Measurements from ENCODE around the gene JPH2.
"Not testable (repeated sequence)": the region's sequence is repeated elsewhere in the genome, so short reads cannot be mapped to it uniquely, and the experiment has no call there.

Gene JPH2

GRCh38 chr20:44190197-44190852, 3.3 kb upstream of the JPH2 start:
- TF ChIP-seq, protein P1, sequence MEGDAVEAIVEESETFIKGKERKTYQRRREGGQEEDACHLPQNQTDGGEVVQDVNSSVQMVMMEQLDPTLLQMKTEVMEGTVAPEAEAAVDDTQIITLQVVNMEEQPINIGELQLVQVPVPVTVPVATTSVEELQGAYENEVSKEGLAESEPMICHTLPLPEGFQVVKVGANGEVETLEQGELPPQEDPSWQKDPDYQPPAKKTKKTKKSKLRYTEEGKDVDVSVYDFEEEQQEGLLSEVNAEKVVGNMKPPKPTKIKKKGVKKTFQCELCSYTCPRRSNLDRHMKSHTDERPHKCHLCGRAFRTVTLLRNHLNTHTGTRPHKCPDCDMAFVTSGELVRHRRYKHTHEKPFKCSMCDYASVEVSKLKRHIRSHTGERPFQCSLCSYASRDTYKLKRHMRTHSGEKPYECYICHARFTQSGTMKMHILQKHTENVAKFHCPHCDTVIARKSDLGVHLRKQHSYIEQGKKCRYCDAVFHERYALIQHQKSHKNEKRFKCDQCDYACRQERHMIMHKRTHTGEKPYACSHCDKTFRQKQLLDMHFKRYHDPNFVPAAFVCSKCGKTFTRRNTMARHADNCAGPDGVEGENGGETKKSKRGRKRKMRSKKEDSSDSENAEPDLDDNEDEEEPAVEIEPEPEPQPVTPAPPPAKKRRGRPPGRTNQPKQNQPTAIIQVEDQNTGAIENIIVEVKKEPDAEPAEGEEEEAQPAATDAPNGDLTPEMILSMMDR (IDR thresholded peaks at IDR 0.05; ENCODE audit: low read depth, low read length, missing control alignments) = peak; percentile 83
- in situ Hi-C loops (cut with HindIII; ENCODE audit: low pct_ligation_motif_present, low sequenced_read_pairs); H3K27ac ChIP-seq; H3K27me3 ChIP-seq (replicated peaks); H3K36me3 ChIP-seq (replicated peaks); H3K4me3 ChIP-seq (ENCODE audit: low read depth, low read length): not testable (repeated sequence)
- peak; percentile 70 for DNase-seq

- DNase-seq = no peak
- Histone ChIP-seq H3K4me3 (ENCODE audit: low read depth, low read length) (no peak overlapping the region), H3K27ac (no peak overlapping the region), H3K27me3 (replicated peaks) (no peaks in the 10 kb centered on the region), H3K36me3 (replicated peaks) (no peaks in the 10 kb centered on the region)
- in situ Hi-C loops (cut with HindIII; ENCODE audit: low pct_ligation_motif_present, low sequenced_read_pairs) = no loop called here
- TF ChIP-seq, protein P1 (IDR thresholded peaks at IDR 0.05; ENCODE audit: low read depth, low read length, missing control alignments) = no peak
Observed at GRCh38 chr20:44188752-44189151, 1.8 kb upstream of the JPH2 start.

GRCh38 chr20:44187772-44188709, 1.1 kb upstream of the JPH2 start:
- Histone ChIP-seq H3K4me3 (ENCODE audit: low read depth, low read length) (peak overlapping the region; percentile 46), H3K36me3 (replicated peaks) (no peaks in the 10 kb centered on the region), H3K27me3 (replicated peaks) (no peaks in the 10 kb centered on the region), H3K27ac (no peak overlapping the region)
- TF ChIP-seq, protein P1 (IDR thresholded peaks at IDR 0.05; ENCODE audit: low read depth, low read length, missing control alignments) = no peak
- no peak for DNase-seq
- in situ Hi-C loops (cut with HindIII; ENCODE audit: low pct_ligation_motif_present, low sequenced_read_pairs) = no loop called here

DNA sequence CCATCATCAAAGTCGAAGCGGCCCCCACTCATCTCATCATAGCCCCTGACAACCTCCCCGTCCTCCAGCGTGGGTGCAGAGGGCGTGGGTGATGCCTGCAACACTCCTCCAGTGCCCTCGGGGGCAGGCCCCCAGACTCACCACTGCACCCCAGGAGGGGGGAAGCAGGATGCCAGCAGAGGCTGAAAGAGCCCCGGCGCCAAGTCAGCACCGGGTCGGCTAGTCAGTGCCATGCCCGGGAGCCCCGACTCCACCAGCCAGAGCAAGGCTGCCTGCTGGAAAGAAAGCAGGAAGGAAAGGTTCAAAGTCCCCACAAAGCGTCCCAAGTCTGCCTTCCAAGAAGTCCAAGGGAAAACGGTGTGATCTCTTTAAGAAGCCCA, 324 bp downstream of the JPH2 start:
- TF ChIP-seq, protein P1 (IDR thresholded peaks at IDR 0.05; ENCODE audit: low read depth, low read length, missing control alignments) = no peak
- Histone ChIP-seq H3K27me3 (replicated peaks) (no peaks in the 10 kb centered on the region), H3K4me3 (ENCODE audit: low read depth, low read length) (peak overlapping the region; percentile 46), H3K27ac (no peak overlapping the region), H3K36me3 (replicated peaks) (no peaks in the 10 kb centered on the region)
- DNase-seq = no peak
- in situ Hi-C loops (cut with HindIII; ENCODE audit: low pct_ligation_motif_present, low sequenced_read_pairs) = no loop called here

GRCh38 chr20:44186201-44186600, 787 bp downstream of the JPH2 start:
- Histone ChIP-seq H3K36me3 (replicated peaks) (no peaks in the 10 kb centered on the region), H3K27ac (no peak overlapping the region), H3K27me3 (replicated peaks) (no peaks in the 10 kb centered on the region), H3K4me3 (ENCODE audit: low read depth, low read length) (no peak overlapping the region)
- in situ Hi-C loops (cut with HindIII; ENCODE audit: low pct_ligation_motif_present, low sequenced_read_pairs) = no loop called here
- no peak for DNase-seq
- TF ChIP-seq, protein P1 (IDR thresholded peaks at IDR 0.05; ENCODE audit: low read depth, low read length, missing control alignments) = no peak
